GM18873 (cell line): ENCODE results near the gene ATXN7L1.
"Not testable (repeated sequence)": the region's sequence is repeated elsewhere in the genome, so short reads cannot be mapped to it uniquely, and the experiment has no call there.

Source experiments
- ATAC-seq: cut with Tn5 transposase; IDR thresholded peaks from one replicate; pipeline ENCODE4 v1.9.1; 2021; ENCODE audit warnings: mild to moderate bottlenecking, moderate library complexity, moderate number of reproducible peaks; ENCODE audit not compliant: unreplicated experiment, low FRiP score

ATXN7L1 gene

GRCh38 chr7:105600720-105601550, 275.5 kb downstream of the ATXN7L1 start:
- ATAC-seq: no peak

DNA sequence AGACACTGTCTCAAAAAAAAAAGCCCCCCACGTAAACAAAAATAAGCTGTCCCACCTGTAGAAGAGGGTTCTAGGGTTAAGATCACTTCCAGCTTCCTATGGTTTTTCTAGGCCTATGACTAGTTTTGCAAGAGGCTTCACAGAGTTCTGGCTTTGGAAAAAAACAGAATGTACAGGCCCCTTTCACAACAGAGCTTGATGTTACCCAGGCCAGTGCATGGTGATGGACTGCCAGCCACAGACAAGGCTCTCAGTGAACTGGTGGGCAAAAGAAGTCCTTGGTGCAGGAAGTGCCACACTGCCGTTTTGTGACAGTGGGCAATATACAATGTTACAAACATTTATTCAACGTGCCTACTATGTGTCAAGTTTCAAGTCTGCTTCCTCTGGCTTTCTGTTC, 276.8 kb downstream of the ATXN7L1 start:
- ATAC-seq: no peak

- ATAC-seq: not testable (repeated sequence)
Observed at GRCh38 chr7:105599080-105599479, 277.3 kb downstream of the ATXN7L1 start.

DNA sequence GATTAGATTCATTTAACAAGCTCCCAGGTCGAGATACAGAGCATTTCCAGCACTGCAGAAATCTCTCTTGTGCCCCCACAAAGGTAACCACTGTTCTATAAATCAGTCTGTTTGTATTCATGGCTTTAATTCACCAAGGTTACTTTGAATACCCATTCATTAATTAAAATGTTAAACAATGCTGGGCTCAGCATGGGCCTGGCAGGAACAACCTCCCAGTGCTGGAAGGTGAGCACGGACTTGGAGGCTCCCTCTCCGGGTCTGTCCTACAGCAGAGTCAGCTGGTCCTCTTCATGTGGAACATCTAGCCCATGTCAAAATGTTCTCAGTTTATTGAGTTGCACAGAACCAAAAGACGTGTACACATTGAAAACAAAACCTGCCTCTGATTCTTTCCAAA, 279.5 kb downstream of the ATXN7L1 start:
- ATAC-seq: no peak

DNA sequence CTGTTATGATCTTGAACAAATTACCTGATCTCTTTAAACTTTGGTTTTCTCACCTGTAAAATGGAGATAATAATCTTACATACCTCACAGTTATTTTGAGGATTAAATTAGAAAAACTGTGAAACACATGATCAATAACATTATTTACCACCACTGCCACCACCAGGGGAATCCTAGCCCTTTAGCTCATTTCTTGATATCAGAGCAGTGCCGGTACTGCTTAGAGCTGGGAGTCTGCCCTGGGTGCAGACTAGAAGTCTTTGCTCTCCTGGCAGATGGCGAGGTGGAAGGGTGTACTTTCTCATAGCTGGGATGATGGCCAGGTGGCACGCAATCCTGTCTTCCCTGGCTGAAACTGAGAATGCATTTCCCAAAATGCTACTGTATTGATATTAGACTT, 282.4 kb downstream of the ATXN7L1 start:
- ATAC-seq: no peak

DNA sequence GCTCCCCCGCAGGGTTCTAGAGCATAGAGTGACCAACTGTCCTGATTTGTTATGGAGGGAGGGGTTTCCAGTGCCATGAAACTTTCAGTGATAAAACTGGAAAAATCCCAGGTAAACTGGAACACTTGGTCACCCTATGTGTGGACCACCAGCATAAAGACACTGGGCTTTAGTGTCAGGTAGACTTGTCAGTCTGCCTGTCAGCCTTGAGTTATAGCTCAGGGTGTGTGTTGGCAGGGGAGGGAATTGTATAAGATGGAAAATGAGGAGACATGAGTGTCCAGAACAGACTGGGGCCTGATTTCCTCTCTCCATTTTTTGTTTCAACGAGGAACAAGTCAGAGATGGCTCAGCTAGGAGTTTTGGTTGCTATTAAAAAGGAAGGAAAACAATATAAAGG, 284.9 kb downstream of the ATXN7L1 start:
- no peak for ATAC-seq

- ATAC-seq: no peak
Observed at GRCh38 chr7:105590793-105591192, 285.6 kb downstream of the ATXN7L1 start.

- peak; percentile 64 for ATAC-seq
Observed at GRCh38 chr7:105589356-105590077, 286.9 kb downstream of the ATXN7L1 start.

DNA sequence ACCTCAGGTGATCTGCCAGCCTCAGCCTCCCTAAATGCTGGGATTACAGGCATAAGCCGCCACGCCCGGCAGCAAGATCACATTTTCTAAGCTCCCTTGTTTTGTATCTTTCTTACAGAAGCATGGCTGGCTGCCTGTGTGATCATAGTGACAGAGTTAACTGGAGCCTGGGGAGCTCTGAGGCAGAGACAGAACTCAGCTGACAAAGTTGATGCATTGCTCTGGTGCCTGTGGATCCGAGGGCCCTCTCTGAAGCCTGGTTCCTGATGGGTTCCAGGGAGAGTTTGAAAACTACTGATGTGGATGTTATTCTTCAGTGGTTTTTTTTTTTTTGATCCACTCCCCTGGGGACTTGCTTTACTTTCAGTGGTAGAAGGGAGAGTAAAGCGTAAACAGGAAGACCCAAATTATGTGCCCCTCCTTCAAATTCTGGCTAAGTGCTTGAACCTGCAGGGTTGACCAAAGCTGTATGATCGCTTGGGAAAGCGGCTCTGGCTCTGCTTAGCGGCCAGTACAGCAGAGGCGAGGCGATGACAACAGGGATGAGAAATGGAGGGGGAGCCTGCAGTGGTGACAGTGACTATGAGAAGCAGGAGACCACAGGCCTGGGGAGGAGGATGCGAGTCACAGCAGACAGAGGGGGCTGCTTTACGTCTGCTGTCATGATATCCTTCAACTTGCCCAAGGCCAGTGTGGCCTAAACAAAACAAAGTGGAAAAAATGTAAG, 288.3 kb downstream of the ATXN7L1 start:
- no peak for ATAC-seq

DNA sequence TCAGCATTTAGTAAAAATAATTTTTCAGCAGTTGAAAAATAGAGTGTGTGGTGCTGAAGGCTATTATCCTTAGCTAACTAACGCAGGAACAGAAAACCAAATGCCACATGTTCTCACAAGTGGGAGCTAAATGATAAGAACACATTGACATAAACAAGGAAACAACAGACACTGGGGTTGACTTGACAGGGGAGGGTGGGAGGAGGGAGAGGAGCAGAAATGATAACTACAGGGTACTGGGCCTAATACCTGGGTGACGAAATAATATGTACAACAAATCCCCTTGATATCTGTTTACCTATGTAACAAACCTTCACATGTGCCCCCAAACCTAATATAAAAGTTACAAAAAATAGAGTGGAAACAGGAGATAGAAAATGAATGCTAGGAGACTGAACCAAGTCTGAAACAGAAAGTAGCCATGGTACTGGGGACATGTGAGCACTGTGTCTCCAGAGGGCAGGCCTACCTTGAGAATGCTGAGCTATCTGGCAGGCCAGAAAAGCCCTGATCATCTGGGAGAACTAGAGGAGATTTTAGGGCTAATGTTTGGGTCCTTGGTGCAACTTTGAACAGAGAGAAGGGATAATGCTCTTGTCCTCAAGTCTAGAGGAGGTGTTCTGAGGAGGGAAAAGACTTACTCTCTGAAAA, 290.4 kb downstream of the ATXN7L1 start:
- peak; percentile 38 for ATAC-seq

DNA sequence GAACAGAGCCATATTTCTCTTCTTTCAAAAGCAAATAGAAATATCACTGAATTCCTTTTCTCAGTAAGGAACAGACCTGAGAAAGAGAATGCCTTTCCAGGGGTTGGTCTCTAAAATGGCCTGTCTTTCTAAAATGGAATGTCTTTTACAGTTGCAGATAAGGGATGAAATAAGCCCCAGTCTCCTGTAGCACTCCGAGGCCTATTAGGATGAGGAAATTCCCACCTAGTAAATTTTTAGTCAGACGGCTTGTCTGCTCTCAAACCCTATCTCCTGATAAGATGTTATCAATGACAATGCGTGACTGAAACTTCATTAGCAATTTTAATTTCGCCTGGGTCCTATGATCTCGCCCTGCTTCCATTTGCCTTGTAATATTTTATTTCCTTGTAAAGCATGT, 292.2 kb downstream of the ATXN7L1 start:
- ATAC-seq: no peak

GRCh38 chr7:105583061-105583460, 293.3 kb downstream of the ATXN7L1 start:
- no peak for ATAC-seq

DNA sequence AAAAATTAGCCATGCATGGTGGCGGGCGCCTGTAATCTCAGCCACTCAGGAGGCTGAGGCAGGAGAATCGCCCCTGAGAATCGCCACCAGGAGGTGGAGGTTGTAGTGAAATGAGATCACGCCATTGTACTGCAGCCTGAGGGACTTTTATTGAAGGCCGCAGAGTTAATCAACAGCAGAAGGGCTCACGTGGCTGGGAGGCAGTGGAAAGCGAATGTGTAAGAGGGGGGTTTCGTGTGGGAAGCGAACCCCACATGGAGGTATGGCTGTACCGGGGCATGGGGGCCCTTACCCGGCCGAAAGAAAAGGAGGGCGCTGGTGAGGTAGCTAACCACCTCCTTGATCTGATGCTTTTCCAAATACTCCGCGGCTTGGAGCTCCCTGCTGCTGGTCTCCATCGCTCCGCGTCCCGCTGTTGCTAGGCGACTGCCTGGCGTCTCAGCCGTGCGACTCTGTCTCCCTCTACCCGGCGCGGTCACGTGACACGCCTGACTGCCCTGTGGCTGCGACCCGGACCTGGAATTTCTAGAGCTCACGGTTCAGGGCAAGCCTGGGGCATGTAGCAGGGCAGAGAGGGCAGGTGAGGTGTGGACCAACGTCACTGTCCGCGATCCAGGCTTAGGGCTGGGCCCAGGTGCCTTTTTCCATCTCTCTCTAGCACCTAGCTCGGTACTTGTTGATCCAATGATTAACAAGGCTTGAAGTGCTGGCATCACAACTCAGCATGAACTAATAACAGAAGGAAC, 295.2 kb downstream of the ATXN7L1 start, which contains the start of gene EFCAB10:
TSS of gene EFCAB10 (minus strand) at position 428 of the 746 bp plus-strand sequence. CDS start at position 398, 30 bp downstream.
- peak; percentile 86 for ATAC-seq

- ATAC-seq: no peak
Observed at GRCh38 chr7:105580022-105580740, 296.2 kb downstream of the ATXN7L1 start.

- ATAC-seq: no peak
Observed at GRCh38 chr7:105578496-105578895, 297.9 kb downstream of the ATXN7L1 start.

GRCh38 chr7:105577251-105577650, 299.1 kb downstream of the ATXN7L1 start:
- no peak for ATAC-seq

- no peak for ATAC-seq
Observed at GRCh38 chr7:105571891-105572290, 304.5 kb downstream of the ATXN7L1 start.

DNA sequence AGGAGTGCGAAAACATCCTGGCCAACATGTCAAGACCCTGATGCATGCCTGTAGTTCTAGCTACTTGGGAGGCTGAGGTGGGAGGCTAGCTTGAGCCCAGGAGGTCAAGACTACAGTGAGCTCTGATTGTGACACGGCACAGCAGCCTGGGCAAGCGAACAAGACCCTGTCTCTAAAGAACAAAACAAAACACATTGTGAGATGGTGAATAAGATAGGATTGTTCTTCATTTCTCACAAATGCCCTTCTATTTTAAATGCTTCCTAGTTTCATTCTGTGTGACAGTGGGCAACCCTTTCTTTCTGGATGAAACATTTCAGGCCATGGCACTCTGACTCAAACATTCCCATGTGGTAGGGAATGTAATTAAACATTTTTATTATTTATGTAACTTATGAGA, 308.6 kb downstream of the ATXN7L1 start:
- ATAC-seq: no peak

DNA sequence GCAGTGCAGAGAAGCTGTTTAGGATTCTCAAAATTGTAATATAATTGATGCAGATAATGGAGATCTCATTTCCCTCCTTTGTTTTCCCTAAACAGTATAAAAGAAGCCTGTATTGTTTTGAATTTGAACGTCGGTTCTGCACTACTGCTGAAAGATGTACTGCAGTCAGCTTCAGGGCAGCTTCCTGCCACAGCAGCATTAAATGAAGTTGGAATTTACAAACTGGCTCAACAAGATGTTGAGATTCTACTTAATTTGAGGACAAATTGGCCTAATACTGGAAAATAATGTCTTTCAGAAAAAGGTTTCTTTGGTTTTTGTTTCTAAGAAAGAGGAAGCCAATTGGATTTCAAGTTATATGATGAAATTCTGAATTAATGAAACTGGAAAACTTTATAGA, 309.4 kb downstream of the ATXN7L1 start:
- no peak for ATAC-seq
